HCT116 (cell line): Measurements from ENCODE around the gene BAIAP2L1. TPM values are rescaled to one million over a fixed set of nuclear protein-coding genes. Genes with fewer than 3 reads are reported as not detected.

Experiments used
- ATAC-seq: fragments of 200-7000 bp; cut with Tn5 transposase; 2 replicates; pipeline ENCODE4 v1.9.1; 2020; ENCODE audit warnings: mild to moderate bottlenecking, moderate library complexity
- BruUV-seq: library from RNA; stranded (reverse); fragments of 400-500 nt; replicated peaks from 2 replicates; lab custom pipeline; 2021; lab: Mats Ljungman, UMichigan
- CTCF ChIA-PET: fragments of 300-600 bp; sonication (Branson Sonifier 250); formaldehyde crosslinking; loops from one replicate; lab custom pipeline; 2021; ENCODE audit warnings: antibody characterized with exemption; lab: Charles Lee
- POLR2A ChIA-PET: fragments of 300-600, 350-600 bp; sonication (Branson Sonifier 250); formaldehyde crosslinking; loops from one replicate; lab custom pipeline; 2021; ENCODE audit warnings: antibody characterized with exemption; lab: Charles Lee
- RAD21 ChIA-PET, 2 experiments: fragments of 300-600 bp; sonication (Branson Sonifier 250); formaldehyde crosslinking; loops; one replicate each; lab custom pipeline; 2023; ENCODE audit warnings: low total read pairs in 2 of 2; ENCODE audit not compliant: uncharacterized antibody in 2 of 2, unreplicated experiment in 2 of 2, low non-redundant PET in 1 of 2; lab: Charles Lee
- DNase-seq: peaks from one replicate; pipeline ENCODE4 v3.0.0-alpha.2; 2010; ENCODE audit warnings: low read depth, low spot score
- H2AFZ ChIP-seq: fragments of 200-600 bp; shearing (Covaris generic), sonication (generic); 2 replicates; pipeline ENCODE4 v1.6.1; 2017; ENCODE audit warnings: low read depth, mixed run types, mixed read lengths, antibody characterized with exemption, low read length; ENCODE audit not compliant: poor library complexity, severe bottlenecking
- H3K27ac ChIP-seq: 2 replicates; pipeline ENCODE4 v1.5.1; 2012; ENCODE audit warnings: low read depth, low read length
- H3K27me3 ChIP-seq: fragments of 200-600 bp; sonication (generic); 2 replicates; pipeline ENCODE4 v1.6.1; 2016; ENCODE audit warnings: mixed run types, low read length, mixed read lengths; ENCODE audit not compliant: insufficient read depth
- H3K36me3 ChIP-seq, 2 experiments: fragments of 200-500 bp in 1 of 2; fragments of 200-600 bp in 1 of 2; sonication (Bioruptor generic) in 1 of 2; sonication (generic) in 1 of 2; 2 replicates each; pipeline versions ENCODE4 v1.5.1 to v1.6.1; 2014 to 2016; ENCODE audit warnings: low read length in 2 of 2, inconsistent platforms in 1 of 2, mixed read lengths in 1 of 2, mixed run types in 1 of 2; ENCODE audit not compliant: insufficient read depth in 2 of 2, control insufficient read depth in 1 of 2
- H3K4me1 ChIP-seq, 2 experiments: fragments of 200-600 bp in 1 of 2; sonication (generic) in 1 of 2; 2 replicates each; pipeline versions ENCODE4 v1.5.1 to v1.6.1; 2012 to 2017; ENCODE audit warnings: low read length in 2 of 2, inconsistent platforms in 1 of 2, mild to moderate bottlenecking in 1 of 2, mixed read lengths in 1 of 2, mixed run types in 1 of 2, moderate library complexity in 1 of 2; ENCODE audit not compliant: insufficient read depth in 2 of 2, control insufficient read depth in 1 of 2
- H3K4me2 ChIP-seq: fragments of 200-600 bp; sonication (generic); 2 replicates; pipeline ENCODE4 v1.6.1; 2017; ENCODE audit warnings: mixed run types, low read length, mixed read lengths
- H3K4me3 ChIP-seq, 2 experiments: fragments of 200-600 bp in 1 of 2; sonication (generic) in 1 of 2; replicated peaks in 1 of 2; 2 replicates each; pipeline ENCODE4 v1.5.1; 2011 to 2016; ENCODE audit warnings: low read length in 2 of 2, control low read depth in 1 of 2, low read depth in 1 of 2, mild to moderate bottlenecking in 1 of 2, mixed read lengths in 1 of 2, mixed run types in 1 of 2
- H3K79me2 ChIP-seq: fragments of 200-600 bp; sonication (generic); 2 replicates; pipeline ENCODE4 v1.6.1; 2017; ENCODE audit warnings: mild to moderate bottlenecking, mixed run types, low read length, moderate library complexity, mixed read lengths; ENCODE audit not compliant: insufficient read depth
- H3K9ac ChIP-seq: fragments of 200-600 bp; sonication (generic); 2 replicates; pipeline ENCODE4 v1.6.1; 2016; ENCODE audit warnings: low read length, mixed read lengths
- H3K9me2 ChIP-seq: fragments of 200-600 bp; sonication (generic), shearing (Covaris generic); 2 replicates; pipeline ENCODE4 v1.6.1; 2017; ENCODE audit warnings: mixed run types, mild to moderate bottlenecking, moderate library complexity; ENCODE audit not compliant: insufficient read depth
- H3K9me3 ChIP-seq, 2 experiments: fragments of 200-500 bp in 1 of 2; fragments of 200-600 bp in 1 of 2; sonication (Bioruptor generic) in 1 of 2; sonication (generic) in 1 of 2; 2 replicates each; pipeline ENCODE4 v1.6.1; 2014 to 2017; ENCODE audit warnings: low read length in 2 of 2, mixed read lengths in 2 of 2, inconsistent platforms in 1 of 2, low read depth in 1 of 2, mild to moderate bottlenecking in 1 of 2, mixed run types in 1 of 2, moderate library complexity in 1 of 2; ENCODE audit not compliant: control insufficient read depth in 1 of 2, insufficient read depth in 1 of 2
- H4K20me1 ChIP-seq: fragments of 200-600 bp; sonication (generic), shearing (Covaris generic); 2 replicates; pipeline ENCODE4 v1.6.1; 2017; ENCODE audit warnings: mixed run types, mild to moderate bottlenecking, moderate library complexity; ENCODE audit not compliant: insufficient read depth
- CEBPB ChIP-seq: IDR thresholded peaks from 2 replicates; pipeline ENCODE4 v1.6.1; 2012; ENCODE audit warnings: low read depth
- FOSL1 ChIP-seq: IDR thresholded peaks from 2 replicates; pipeline ENCODE4 v1.6.1; 2012; ENCODE audit warnings: low read depth
- POLR2AphosphoS5 ChIP-seq: IDR thresholded peaks from 2 replicates; pipeline ENCODE4 v1.6.1; 2011; ENCODE audit warnings: mild to moderate bottlenecking, low read depth, low read length, moderate library complexity
- YY1 ChIP-seq: IDR thresholded peaks from 2 replicates; pipeline ENCODE4 v1.6.1; 2011; ENCODE audit warnings: low read length, low read depth, moderate library complexity, mild to moderate bottlenecking; ENCODE audit not compliant: insufficient replicate concordance; ENCODE audit errors: extremely low read depth
- ZNF274 ChIP-seq: fragments of 200-500 bp; sonication (Bioruptor generic); IDR thresholded peaks from 2 replicates; pipeline ENCODE4 v1.6.1; 2014; ENCODE audit warnings: mild to moderate bottlenecking, low read depth, low read length, inconsistent platforms
- intact Hi-C: fragments of 100-400 bp; cut with micrococcal nuclease; formaldehyde crosslinking; loops from 2 replicates; pipeline ENCODE4 v1.10.0; 2022
- total RNA-seq: library from RNA; stranded (reverse); gene quantifications from one replicate; pipeline ENCODE4 v1.2.1, GENCODE V29; 2021; ENCODE audit not compliant: unreplicated experiment
- TF ChIP-seq, protein P1 (sequence below): IDR thresholded peaks from 2 replicates; pipeline ENCODE4 v1.6.1; 2011; ENCODE audit warnings: mild to moderate bottlenecking, low read length, moderate library complexity; ENCODE audit not compliant: insufficient replicate concordance; ENCODE audit errors: extremely low read depth

Gene BAIAP2L1
- total RNA-seq, 1 experiment from 2014 or later, result 61.2 TPM

- TF ChIP-seq, protein P1, sequence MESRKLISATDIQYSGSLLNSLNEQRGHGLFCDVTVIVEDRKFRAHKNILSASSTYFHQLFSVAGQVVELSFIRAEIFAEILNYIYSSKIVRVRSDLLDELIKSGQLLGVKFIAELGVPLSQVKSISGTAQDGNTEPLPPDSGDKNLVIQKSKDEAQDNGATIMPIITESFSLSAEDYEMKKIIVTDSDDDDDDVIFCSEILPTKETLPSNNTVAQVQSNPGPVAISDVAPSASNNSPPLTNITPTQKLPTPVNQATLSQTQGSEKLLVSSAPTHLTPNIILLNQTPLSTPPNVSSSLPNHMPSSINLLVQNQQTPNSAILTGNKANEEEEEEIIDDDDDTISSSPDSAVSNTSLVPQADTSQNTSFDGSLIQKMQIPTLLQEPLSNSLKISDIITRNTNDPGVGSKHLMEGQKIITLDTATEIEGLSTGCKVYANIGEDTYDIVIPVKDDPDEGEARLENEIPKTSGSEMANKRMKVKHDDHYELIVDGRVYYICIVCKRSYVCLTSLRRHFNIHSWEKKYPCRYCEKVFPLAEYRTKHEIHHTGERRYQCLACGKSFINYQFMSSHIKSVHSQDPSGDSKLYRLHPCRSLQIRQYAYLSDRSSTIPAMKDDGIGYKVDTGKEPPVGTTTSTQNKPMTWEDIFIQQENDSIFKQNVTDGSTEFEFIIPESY, result no peak
- TF ChIP-seq FOSL1, result no peak
- TF ChIP-seq ZNF274, result no peak
- TF ChIP-seq YY1, result no peak
Observed at GRCh38 chr7:98293746-98294145, 107.1 kb downstream of the BAIAP2L1 start (continued).

DNA sequence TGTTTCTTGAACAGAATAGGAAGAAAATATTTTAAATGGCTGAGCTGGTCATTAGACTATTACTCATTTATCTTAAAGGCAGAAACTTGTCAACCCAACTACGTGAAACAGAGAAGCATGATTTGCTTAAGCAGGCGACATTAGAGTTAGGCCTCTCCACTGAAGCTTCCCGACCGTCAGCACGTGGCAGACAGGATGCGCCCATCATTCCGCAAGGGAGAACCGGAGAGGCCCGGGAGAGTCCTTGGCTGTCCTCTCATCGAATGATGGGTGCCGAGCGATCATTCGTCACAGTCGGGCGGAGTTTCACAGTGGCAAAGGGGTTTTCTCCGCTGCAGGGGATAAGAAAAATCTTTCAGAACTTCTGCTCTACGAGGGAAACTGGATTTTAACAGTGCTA is 107.6 kb downstream of the BAIAP2L1 start:
- intact Hi-C loops, result no loop called here
- TF ChIP-seq POLR2AphosphoS5 (0 out of 2 replicates have a peak, but pooled peaks have one; percentile 4), CEBPB (no peak)
- Histone ChIP-seq H4K20me1 (no peaks in the 10 kb centered on the region), H2AFZ (no peak overlapping the region), H3K9me3 (no peaks in the 10 kb centered on the region), H3K9ac (no peak overlapping the region), H3K79me2 (peaks cover 62% of the 10 kb centered on the region), H3K4me1 (peaks cover 0 to 22% of the 10 kb centered on the region in 2 experiments; a peak in 2 of 4 replicates), H3K27ac (no peak overlapping the region), H3K4me3 (no peak overlapping the region), H3K4me2 (no peak overlapping the region), H3K27me3 (no peaks in the 10 kb centered on the region), H3K9me2 (no peaks in the 10 kb centered on the region), H3K36me3 (peaks cover 10 to 32% of the 10 kb centered on the region in 2 experiments; a peak in 3 of 4 replicates)
- CTCF ChIA-PET, result interaction anchor here (1.3 to 2.1 kb wide), 2 partner anchors 108 to 109 kb away, joined by 3 to 7 read pairs; partner anchors contain the start of gene BAIAP2L1
- DNase-seq, result no peak
- RAD21 ChIA-PET, result no interaction called here
- BruUV-seq, result no TSS peak
- ATAC-seq, result no peak
- POLR2A ChIA-PET, result no interaction called here
